Vagina (tissue), 2 donors: Measurements from ENCODE around the gene SMC6.

ENCODE experiments used
- POLR2A ChIP-seq, 2 donors: fragments of 450-650 bp; IDR thresholded peaks; one replicate each; pipeline ENCODE4 v1.6.1; 2017; ENCODE audit warnings: antibody characterized with exemption in 2 of 2, mild to moderate bottlenecking in 2 of 2, moderate library complexity in 2 of 2
- POLR2AphosphoS5 ChIP-seq, 2 donors: sonication (generic); formaldehyde crosslinking; IDR thresholded peaks; one replicate each; pipeline ENCODE4 v1.9.0; 2017; ENCODE audit warnings: antibody characterized with exemption in 2 of 2, mild to moderate bottlenecking in 2 of 2, low read depth in 1 of 2; ENCODE audit not compliant: insufficient read depth in 1 of 2
- TF ChIP-seq, protein P1 (sequence below), 3 experiments: fragments of 450-650 bp in 2 of 3; fragments of 200-600 bp in 1 of 3; sonication (generic) in 1 of 3; IDR thresholded peaks; one replicate each; pipeline ENCODE4 v1.5.1; 2017 to 2019; ENCODE audit warnings: antibody characterized with exemption in 3 of 3, mild to moderate bottlenecking in 2 of 3, moderate library complexity in 2 of 3

DNA sequence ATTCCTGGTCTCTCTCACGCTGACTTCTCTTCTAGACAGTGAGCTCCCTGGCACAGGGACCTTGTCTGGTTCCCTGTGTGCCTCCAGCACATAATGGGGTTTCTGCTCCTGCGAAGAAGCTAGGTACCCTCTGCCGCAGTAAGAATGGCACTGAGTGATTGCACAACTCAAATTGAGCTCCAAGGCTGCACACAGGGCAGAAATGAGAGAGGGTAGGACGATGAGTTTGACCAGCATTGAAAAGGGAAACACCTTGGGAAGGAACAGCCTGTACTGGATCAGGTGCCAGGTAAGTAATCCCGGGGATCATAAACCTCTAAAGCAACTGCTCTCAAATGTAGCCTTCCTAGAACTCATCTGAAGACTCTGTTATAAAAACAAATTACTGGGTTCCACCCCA lies 41.7 kb upstream of the SMC6 start:
- TF ChIP-seq, protein P1, sequence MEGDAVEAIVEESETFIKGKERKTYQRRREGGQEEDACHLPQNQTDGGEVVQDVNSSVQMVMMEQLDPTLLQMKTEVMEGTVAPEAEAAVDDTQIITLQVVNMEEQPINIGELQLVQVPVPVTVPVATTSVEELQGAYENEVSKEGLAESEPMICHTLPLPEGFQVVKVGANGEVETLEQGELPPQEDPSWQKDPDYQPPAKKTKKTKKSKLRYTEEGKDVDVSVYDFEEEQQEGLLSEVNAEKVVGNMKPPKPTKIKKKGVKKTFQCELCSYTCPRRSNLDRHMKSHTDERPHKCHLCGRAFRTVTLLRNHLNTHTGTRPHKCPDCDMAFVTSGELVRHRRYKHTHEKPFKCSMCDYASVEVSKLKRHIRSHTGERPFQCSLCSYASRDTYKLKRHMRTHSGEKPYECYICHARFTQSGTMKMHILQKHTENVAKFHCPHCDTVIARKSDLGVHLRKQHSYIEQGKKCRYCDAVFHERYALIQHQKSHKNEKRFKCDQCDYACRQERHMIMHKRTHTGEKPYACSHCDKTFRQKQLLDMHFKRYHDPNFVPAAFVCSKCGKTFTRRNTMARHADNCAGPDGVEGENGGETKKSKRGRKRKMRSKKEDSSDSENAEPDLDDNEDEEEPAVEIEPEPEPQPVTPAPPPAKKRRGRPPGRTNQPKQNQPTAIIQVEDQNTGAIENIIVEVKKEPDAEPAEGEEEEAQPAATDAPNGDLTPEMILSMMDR (IDR thresholded peaks at IDR 0.05) = no peak
- TF ChIP-seq POLR2A (IDR thresholded peaks at IDR 0.05) (no peak), POLR2AphosphoS5 (IDR thresholded peaks at IDR 0.05; ENCODE audit: insufficient read depth in 1 of 2, low read depth in 1 of 2) (peak in 1 of 2 donors; percentile 69)
